Left colon (tissue), 2 donors: ENCODE measurements around the gene TMC1. TPM values are rescaled to one million over a fixed set of nuclear protein-coding genes. Genes with fewer than 3 reads are reported as not detected.
"Not testable (repeated sequence)": the region's sequence is repeated elsewhere in the genome, so short reads cannot be mapped to it uniquely, and the experiment has no call there.

ENCODE experiments used
- ATAC-seq: fragments of 200-7000 bp; cut with Tn5 transposase; one replicate; pipeline ENCODE4 v1.9.1; 2020; ENCODE audit warnings: mild to moderate bottlenecking, moderate library complexity
- DNase-seq, 2 donors: peaks; one replicate each; pipeline ENCODE4 v3.0.0-alpha.2; 2020
- intact Hi-C, 2 donors: fragments of 100-400 bp; cut with DNase I in 1 of 2; cut with micrococcal nuclease in 1 of 2; formaldehyde crosslinking; loops; one replicate each; pipeline versions ENCODE4 v1.11.2 to v1.14.0; 2022; cut with DNase I, micrococcal nuclease
- long read RNA-seq: library from polyadenylated mRNA; unstranded; transcript quantifications from one replicate; pipeline ENCODE4 v2.0.0, GENCODE V29; 2021
- total RNA-seq, 2 donors: library from RNA; stranded (reverse); fragmentation: NEBNext Ultra II Directional; extraction: Animal tissue kit (Norgen Biotek cat#: 25700); gene quantifications; one replicate each; pipeline ENCODE4 v1.2.1, GENCODE V29; 2021
- donor health status: DM: no; HTN: no; CAD: no.
- donor health status: DM: yes; HTN: yes; CAD: no.

Gene TMC1
- total RNA-seq: under 1 TPM; 0.28 to 0.40 TPM
- long read RNA-seq, partial matches to known transcripts: 1 of 2 reads
- long read RNA-seq, other reads (novel, unspliced or antisense): 1 of 2 reads

GRCh38 chr9:72521416-72521815 lies at the start of gene TMC1:
Gene TMC1, plus strand, starts transcription at chr9:72521608. Its CDS starts 127,041 bp downstream, at chr9:72648649.
- DNase-seq, ATAC-seq, intact Hi-C loops: not testable (repeated sequence)

DNA sequence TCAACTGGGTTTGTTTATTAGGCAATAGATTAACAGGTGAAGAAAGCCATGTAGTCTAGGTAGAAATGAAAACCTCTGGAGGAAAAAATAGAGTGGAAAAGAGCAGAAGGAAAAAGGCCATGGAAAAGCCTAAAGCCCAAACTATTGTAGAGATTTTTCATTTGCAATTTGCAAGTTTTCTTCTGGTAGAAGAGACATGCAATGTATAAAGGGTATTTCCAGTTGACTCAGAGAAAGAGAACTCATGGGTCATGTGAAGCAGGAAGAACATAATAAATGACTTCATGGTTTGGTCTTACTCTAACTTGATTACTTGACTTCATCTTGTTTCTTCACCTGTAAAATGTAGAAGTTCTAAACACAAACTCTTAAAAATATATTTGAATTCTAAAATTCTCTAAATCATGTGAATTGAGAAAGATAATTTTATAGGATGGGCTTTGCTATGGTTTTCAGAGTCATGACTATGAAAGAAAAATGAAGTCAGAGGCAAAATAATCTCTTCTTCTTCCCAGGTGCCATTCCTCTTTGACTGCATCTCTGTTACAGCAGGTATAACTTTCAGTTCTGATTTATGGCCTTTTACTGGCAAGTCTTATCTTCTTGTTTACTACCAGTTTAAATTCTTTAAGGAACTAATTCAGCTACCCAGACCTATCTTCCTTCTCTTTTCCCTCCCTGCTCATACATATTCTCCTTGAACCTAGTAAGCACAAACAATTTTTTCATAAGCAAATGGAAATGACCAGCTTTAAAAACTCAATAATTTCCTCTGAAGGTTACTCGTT lies 47.7 kb upstream of the TMC1 start:
- intact Hi-C loops: no loop called here
- ATAC-seq (peak; percentile 62), DNase-seq (no peak)

DNA sequence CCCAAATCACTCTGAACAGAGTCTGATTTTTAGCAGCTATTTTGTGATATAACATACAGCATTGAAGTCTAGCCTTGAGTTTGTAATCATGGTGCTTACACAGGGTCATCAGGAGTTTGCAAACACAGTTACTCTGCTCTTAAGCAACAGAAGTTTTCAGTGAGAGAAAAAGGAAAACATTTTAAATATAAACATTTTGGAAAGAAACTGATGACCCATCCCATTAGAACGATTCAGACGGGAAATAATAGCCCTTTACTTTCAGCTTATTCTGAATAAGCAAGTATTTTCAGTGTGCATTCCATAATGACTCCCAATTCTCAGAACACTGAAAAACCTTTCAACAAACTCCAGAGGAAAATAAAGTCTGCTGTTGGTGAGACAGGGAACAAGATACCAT lies 46.7 kb upstream of the TMC1 start:
- intact Hi-C loops: no loop called here
- ATAC-seq (no peak), DNase-seq (no peak)

DNA sequence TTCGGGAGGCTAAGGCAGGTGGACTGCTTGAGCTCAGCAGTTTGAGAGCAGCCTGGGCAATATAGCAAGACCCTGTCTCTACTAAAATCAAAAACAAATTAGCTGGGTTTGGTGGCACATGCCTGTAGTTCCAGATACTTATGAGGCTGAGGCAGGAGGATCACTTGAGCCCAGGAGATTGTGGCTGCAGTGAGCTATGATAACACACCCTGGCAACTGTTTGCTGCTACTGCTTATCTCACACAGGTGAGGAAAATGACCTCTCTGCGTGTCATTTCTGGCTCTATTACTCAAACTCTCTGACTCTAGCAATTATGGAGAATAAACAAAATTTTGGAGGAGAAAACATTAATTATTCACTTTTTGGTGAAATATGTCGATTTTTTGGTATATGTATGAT lies 45.3 kb upstream of the TMC1 start:
- DNase-seq: peak in 1 of 2 donors; percentile 9
- intact Hi-C loops: no loop called here
- peak; percentile 42 for ATAC-seq

- ATAC-seq (peak; percentile 81), DNase-seq (peak; percentile 15 to 68)
- intact Hi-C loops: no loop called here
These were observed 44.6 kb upstream of the TMC1 start for GRCh38 chr9:72476617-72477437.

DNA sequence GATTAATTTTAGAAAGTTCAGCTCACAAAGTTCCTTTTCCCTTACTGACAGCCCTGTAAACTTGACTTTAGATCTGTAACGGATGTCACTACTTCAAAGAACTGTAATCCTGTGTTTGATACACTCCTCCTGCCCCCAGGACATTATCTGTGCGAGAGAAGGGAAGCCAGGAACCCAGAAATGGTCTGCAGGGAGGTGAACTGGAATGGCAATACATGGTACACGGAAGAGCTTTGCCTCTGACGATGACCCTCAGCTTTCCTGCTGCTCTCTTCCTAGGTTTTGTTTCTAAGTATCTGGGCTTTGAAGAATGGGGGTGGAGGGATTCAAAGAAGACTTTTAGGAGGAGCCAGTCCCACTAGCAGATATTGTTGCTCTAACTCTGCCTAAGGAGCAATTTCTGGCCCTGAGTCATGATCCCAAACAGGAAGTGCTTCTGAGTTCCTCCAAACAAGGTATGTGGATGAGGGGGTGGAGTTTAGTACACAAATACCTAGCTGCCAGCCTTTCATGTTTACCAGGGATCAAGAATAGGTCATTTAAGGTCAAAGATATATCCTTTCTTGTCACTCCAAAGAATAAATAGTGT lies 43.4 kb upstream of the TMC1 start:
- DNase-seq: peak; percentile 13 to 39
- ATAC-seq: peak; percentile 86
- intact Hi-C loops: no loop called here

DNA sequence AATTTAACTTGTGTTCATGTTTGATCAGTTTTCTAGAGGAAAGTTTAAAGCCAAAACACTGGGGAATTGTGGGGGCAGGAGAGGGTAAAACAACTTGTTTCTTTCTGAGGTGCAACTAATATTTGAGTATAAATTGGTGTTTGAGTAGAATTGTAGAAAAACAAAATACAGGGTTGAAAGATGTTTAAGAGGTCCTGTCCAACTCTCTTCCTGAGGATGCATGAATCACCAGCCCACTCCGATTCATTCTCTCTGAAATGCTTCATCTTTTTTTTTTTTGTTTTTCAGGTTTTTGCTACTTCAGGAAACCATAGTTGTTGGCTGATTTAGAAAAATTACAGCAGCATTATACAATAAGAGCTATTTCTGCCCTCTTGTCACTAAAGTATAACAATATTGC lies 42.4 kb upstream of the TMC1 start:
- DNase-seq (no peak), ATAC-seq (no peak)
- intact Hi-C loops: no loop called here

DNA sequence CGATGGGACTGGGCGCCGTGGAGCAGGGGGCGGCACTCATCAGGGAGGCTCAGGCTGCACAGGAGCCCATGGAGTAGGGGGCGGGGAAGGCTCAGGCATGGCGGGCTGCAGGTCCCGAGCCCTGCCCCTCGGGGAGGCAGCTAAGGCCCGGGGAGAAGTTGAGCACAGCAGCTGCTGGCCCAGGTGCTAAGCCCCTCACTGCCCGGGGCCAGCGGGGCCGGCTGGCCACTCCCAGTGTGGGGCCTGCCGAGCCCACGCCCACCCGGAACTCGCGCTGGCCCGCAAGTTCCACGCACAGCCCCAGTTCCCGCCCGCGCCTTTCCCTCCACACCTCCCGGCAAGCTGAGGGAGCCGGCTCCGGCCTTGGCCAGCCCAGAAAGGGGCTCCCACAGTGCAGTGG lies 41.1 kb upstream of the TMC1 start:
- DNase-seq, ATAC-seq, intact Hi-C loops: not testable (repeated sequence)

DNA sequence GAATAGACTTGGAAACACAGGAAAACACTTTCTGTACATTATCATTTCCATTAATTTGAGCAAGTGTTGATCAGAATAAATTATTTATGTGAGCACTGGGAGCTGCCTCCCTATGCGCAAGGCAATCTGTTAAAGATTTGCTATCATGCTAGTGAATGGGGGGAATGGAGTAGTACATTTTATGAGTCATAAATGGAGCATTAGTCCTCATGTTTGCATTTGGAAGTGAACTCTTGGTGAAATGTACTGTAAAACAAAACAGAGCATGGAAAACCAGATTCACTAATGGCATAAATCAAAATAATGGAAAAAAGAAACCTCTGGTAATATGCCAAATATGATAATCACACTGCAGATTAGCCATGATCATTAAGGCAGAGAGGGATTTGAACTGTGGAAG lies 40.5 kb upstream of the TMC1 start:
- intact Hi-C loops: no loop called here
- ATAC-seq (no peak), DNase-seq (no peak)

DNA sequence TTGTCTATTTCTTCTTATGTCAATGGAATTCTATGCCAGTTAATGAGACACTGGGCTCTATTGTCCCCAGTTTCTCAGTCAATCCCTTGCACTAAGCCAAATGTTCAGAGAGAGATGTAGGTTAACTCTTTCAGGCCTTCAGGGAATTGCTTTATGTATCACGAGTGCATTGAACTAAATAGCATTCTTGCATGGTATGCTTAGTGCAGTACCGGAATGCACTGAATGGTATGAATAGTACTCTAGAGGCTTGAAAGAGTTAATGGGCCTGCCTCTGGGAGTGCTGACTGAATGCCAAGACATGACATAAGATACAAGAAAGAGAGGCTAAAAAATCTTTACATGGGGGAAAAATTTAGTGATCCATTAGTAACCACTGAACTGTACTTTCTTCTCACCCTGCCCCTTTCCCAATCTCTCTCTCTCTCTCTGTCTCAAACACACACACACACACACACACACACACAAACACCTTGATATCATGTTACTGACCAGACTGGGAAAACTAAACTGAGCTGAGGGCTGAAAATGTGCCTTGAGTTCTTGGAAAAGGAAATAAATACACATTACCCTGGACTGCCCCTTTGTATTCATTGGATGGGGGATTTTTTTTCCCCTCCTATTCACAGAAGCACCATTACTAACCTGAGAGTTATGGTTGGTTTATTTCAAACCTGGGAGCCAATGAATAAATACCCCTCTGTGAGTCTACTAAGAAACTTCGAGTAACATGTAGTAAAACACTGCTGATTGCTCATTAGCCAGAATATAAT lies 35.4 kb upstream of the TMC1 start:
- no peak for ATAC-seq
- intact Hi-C loops: no loop called here
- DNase-seq: no peak

DNA sequence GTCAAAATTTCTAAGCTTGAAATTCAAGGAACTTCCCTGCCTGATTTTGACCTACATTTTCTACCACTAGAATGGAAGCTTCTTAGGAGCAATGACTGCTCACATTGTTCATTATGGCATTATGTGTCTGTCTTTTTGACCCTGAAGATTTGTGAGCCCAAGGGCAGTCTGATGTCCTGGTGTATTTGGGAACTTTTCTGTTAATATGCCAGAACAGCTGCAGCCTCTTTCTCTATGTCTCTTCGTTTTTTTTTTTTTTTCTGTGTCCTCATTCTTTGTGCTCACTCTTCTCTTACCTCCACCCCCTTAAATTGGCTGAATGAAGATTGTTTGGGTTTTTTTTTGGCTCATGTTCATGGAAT lies 34.8 kb upstream of the TMC1 start:
- intact Hi-C loops: no loop called here
- DNase-seq (no peak), ATAC-seq (no peak)

DNA sequence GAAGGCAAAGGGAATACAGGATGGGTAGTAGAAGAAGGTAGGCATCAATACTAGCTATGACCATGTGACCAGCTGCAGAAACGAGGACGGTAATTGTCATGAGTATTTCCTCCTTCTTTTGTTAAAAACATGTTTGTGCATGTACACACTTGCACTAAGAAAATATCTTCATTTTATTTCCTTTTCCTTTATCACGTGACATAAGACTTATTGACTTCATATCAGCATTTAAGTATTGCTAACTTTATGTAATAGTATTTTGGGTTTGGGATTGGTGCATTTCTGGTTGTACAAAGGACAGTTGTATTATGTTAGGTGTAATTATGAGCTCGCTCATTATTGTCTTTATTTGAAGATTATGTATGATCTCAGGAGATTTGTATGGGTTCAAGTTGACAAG lies 33.7 kb upstream of the TMC1 start:
- DNase-seq, ATAC-seq, intact Hi-C loops: not testable (repeated sequence)

DNA sequence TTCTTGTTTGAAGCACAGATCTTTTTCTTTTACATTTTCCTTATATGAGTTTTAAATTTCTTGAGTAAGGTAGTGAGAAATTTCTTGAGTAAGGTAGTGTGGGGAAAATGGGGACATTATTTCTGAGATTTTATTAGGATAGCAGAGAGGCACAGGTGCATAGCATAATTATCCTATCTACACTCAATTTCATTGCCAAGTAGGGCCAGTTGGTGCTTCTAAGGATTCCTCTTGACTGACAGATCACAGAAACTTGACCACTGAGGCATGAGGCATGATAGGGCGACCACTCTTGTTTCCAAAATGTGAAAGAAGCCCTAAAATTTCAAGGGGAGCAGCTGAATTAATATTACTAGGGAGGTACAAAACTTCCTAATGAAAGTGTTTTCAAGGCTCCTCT lies 31.4 kb upstream of the TMC1 start:
- ATAC-seq (no peak), DNase-seq (no peak)
- intact Hi-C loops: no loop called here

- DNase-seq: no peak
- ATAC-seq: no peak
- intact Hi-C loops: no loop called here
These were observed 30.2 kb upstream of the TMC1 start for GRCh38 chr9:72491242-72491641.

- DNase-seq (no peak), ATAC-seq (no peak)
- intact Hi-C loops: no loop called here
These were observed 27.4 kb upstream of the TMC1 start for GRCh38 chr9:72494051-72494450.

GRCh38 chr9:72497447-72498046 lies 23.9 kb upstream of the TMC1 start:
- ATAC-seq (no peak), DNase-seq (no peak)
- intact Hi-C loops: no loop called here

DNA sequence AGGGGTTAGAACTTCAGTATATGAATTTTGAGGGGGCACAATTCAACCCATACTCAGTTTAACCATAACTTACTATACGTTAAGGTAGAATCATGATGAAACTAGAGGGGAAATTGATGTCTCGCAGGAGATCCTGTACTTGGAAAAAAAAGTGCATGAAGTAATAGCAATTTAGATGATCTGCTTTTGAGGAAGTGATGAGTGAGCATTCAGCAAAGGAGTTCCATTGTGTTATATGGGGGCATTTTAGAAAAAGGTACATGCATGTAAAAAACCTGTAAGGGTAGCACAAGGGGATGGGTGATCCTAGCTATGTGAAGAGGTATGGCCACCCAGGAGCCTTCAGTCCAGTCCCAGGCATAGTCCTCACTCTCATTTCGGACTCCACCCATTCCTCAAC lies 14.8 kb upstream of the TMC1 start:
- DNase-seq (no peak), ATAC-seq (no peak)
- intact Hi-C loops: no loop called here

- DNase-seq (no peak), ATAC-seq (no peak)
- intact Hi-C loops: no loop called here
These were observed 12.4 kb upstream of the TMC1 start for GRCh38 chr9:72509053-72509452.

DNA sequence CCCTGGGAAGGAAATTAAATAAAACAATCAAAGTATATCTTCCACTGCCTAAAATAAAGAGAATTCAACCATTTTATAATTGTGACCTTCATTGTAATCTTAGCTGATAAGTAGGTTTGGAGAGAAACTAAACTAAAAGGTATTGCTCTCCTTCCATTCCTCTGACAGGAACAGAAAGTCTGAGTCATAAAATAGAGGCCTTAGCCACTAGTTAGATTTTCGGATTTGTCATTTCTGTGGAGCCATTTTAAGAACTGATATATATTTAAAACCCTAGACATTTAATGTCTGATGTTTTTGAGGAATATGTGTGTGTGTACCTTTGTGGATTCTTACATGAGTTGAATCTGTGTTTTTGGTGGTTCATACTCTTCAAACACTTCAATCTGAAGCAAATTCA lies 11.8 kb upstream of the TMC1 start:
- ATAC-seq (no peak), DNase-seq (no peak)
- intact Hi-C loops: no loop called here
